Ovary (tissue), 3 donors: ENCODE data around the gene APBB1IP.

Experiments used
- CTCF ChIP-seq, 3 donors: fragments of 450-650 bp in 2 of 3; fragments of 200-600 bp in 1 of 3; IDR thresholded peaks; one replicate each; pipeline versions ENCODE4 v1.5.1 to v1.8.0; 2016 to 2022; ENCODE audit warnings: antibody characterized with exemption in 3 of 3, mild to moderate bottlenecking in 1 of 3
- EP300 ChIP-seq: sonication (generic); formaldehyde crosslinking; IDR thresholded peaks from one replicate; pipeline ENCODE4 v1.6.1; 2017; ENCODE audit warnings: antibody characterized with exemption
- POLR2A ChIP-seq: fragments of 450-650 bp; IDR thresholded peaks from one replicate; pipeline ENCODE4 v1.6.1; 2017; ENCODE audit warnings: antibody characterized with exemption, mild to moderate bottlenecking, moderate library complexity
- donor health status: DM: no; HTN: no; CAD: no.

GRCh38 chr10:26517141-26517867 lies 79.2 kb downstream of the APBB1IP start:
- no peak for TF ChIP-seq EP300
- TF ChIP-seq CTCF (IDR thresholded peaks at IDR 0.05) = no peak
- no peak for TF ChIP-seq POLR2A
